GM23248 (cell line): ENCODE data around the gene PTPRE. TPM values are rescaled to one million over a fixed set of nuclear protein-coding genes. Genes with fewer than 3 reads are reported as not detected.

Experiments used
- DNase-seq: peaks from one replicate; pipeline ENCODE4 v3.0.0-alpha.2; 2015
- H2AFZ ChIP-seq: fragments of 200-600 bp; sonication (generic); 2 replicates; pipeline ENCODE4 v1.6.1; 2016; ENCODE audit warnings: antibody characterized with exemption
- H3F3A ChIP-seq: fragments of 200-600 bp; sonication (generic); 2 replicates; pipeline ENCODE4 v1.6.1; 2016; ENCODE audit warnings: mild to moderate bottlenecking, antibody characterized with exemption, mixed run types; ENCODE audit not compliant: insufficient read depth
- H3K27ac ChIP-seq: fragments of 200-600 bp; sonication (generic); 2 replicates; pipeline ENCODE4 v1.5.1; 2016; ENCODE audit warnings: mild to moderate bottlenecking
- H3K27me3 ChIP-seq: fragments of 200-600 bp; sonication (generic); replicated peaks from 2 replicates; pipeline ENCODE4 v1.6.1; 2016; ENCODE audit warnings: mild to moderate bottlenecking; ENCODE audit not compliant: insufficient read depth
- H3K36me3 ChIP-seq: fragments of 200-600 bp; sonication (generic); 2 replicates; pipeline ENCODE4 v1.6.1; 2016; ENCODE audit warnings: low read depth, mild to moderate bottlenecking
- H3K4me1 ChIP-seq: fragments of 200-600 bp; sonication (generic); 2 replicates; pipeline ENCODE4 v1.6.1; 2016; ENCODE audit warnings: mild to moderate bottlenecking; ENCODE audit not compliant: insufficient read depth
- H3K4me2 ChIP-seq: fragments of 200-600 bp; sonication (generic); one replicate; pipeline ENCODE4 v1.6.1; 2016; ENCODE audit warnings: mild to moderate bottlenecking; ENCODE audit not compliant: unreplicated experiment
- H3K4me3 ChIP-seq: fragments of 200-600 bp; sonication (generic); 2 replicates; pipeline ENCODE4 v1.5.1; 2016; ENCODE audit warnings: mild to moderate bottlenecking
- H3K79me2 ChIP-seq: fragments of 200-600 bp; sonication (generic); 2 replicates; pipeline ENCODE4 v1.6.1; 2016; ENCODE audit warnings: mild to moderate bottlenecking; ENCODE audit not compliant: insufficient read depth
- H3K9ac ChIP-seq: fragments of 200-600 bp; sonication (generic); 2 replicates; pipeline ENCODE4 v1.6.1; 2016; ENCODE audit warnings: mild to moderate bottlenecking
- H3K9me2 ChIP-seq: fragments of 200-600 bp; sonication (generic); 2 replicates; pipeline ENCODE4 v1.6.1; 2016; ENCODE audit warnings: mixed run types, mild to moderate bottlenecking, moderate library complexity; ENCODE audit not compliant: insufficient read depth
- H3K9me3 ChIP-seq: fragments of 200-600 bp; sonication (generic); one replicate; pipeline ENCODE4 v1.6.1; 2017; ENCODE audit warnings: low read depth
- H4K20me1 ChIP-seq: fragments of 200-600 bp; sonication (generic); 2 replicates; pipeline ENCODE4 v1.6.0; 2016; ENCODE audit not compliant: insufficient read depth
- EZH2 ChIP-seq: fragments of 200-600 bp; sonication (generic); IDR thresholded peaks from 2 replicates; pipeline ENCODE4 v1.6.1; 2018; ENCODE audit warnings: antibody characterized with exemption, mild to moderate bottlenecking; ENCODE audit not compliant: insufficient read depth, poor library complexity, severe bottlenecking
- EZH2phosphoT487 ChIP-seq: fragments of 200-600 bp; sonication (generic); IDR thresholded peaks from 2 replicates; pipeline ENCODE4 v1.6.1; 2018; ENCODE audit warnings: antibody characterized with exemption, moderate library complexity, mild to moderate bottlenecking, low read depth; ENCODE audit not compliant: insufficient read depth
- WGBS, 2 experiments: methylation state at CpG; one replicate each; pipeline ENCODE4 v1.1.6; 2015 to 2017; ENCODE audit warnings: low lambda C conversion rate in 2 of 2, low coverage in 1 of 2; ENCODE audit errors: missing lambda C conversion rate in 2 of 2; 5-methylcytosine and 5-hydroxymethylcytosine counted together
- in situ Hi-C: fragments of 300-500 bp; cut with MboI; formaldehyde crosslinking; loops from 2 replicates; pipeline ENCODE4 v1.15.0; 2020
- polyA plus RNA-seq: library from polyadenylated mRNA; unstranded; fragments of >200 nt; fragmentation: Nextera tagmentation; extraction: Ambion mirVana; gene quantifications from 2 replicates; pipeline ENCODE4 v1.2.1, GENCODE V29; 2016
- total RNA-seq: library from RNA; depleted of rRNA; stranded (reverse); fragments of >200 nt; shearing (Covaris generic); gene quantifications from 2 replicates; pipeline ENCODE4 v1.2.3, GENCODE V29; 2014

PTPRE gene
- total and polyA plus RNA-seq, 2 experiments from 2014 or later: 2.7 to 4.7 TPM

DNA sequence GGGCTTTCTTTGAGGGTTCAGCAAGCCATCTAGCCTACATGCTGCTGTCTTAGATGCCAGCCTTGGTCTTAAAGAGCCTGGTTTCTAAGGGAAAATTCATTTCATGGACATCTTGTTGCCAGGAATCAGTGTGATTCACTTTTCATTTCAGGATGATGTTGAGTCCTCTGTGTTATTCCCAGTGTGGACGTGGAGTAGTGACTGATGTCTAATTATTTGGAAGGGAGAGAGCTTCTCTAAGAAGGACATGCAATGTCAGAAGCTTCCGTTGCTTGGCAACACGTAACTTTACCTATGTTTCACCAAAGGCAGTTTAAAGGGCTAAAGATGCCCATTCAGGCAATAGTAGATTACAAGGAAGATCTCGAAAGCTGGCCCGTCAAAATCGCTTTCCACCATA is 89.0 kb downstream of the PTPRE start:
- Histone ChIP-seq H3K79me2 (no peaks in the 10 kb centered on the region), H3K9me3 (no peaks in the 10 kb centered on the region), H3F3A (peaks cover 17% of the 10 kb centered on the region), H3K36me3 (no peaks in the 10 kb centered on the region), H3K4me3 (no peak overlapping the region), H3K4me2 (no peak overlapping the region), H3K9ac (no peak overlapping the region), H3K4me1 (peaks cover 30% of the 10 kb centered on the region), H3K9me2 (no peaks in the 10 kb centered on the region), H3K27ac (no peak overlapping the region), H2AFZ (no peak overlapping the region), H3K27me3 (no peaks in the 10 kb centered on the region), H4K20me1 (no peaks in the 10 kb centered on the region)
- no peak for DNase-seq
- in situ Hi-C loops: no loop called here
- WGBS, 2 experiments: 71 to 75% methylated on average over 6 of the region's 6 CpGs
- no peak for TF ChIP-seq EZH2phosphoT487
- TF ChIP-seq EZH2: no peak

DNA sequence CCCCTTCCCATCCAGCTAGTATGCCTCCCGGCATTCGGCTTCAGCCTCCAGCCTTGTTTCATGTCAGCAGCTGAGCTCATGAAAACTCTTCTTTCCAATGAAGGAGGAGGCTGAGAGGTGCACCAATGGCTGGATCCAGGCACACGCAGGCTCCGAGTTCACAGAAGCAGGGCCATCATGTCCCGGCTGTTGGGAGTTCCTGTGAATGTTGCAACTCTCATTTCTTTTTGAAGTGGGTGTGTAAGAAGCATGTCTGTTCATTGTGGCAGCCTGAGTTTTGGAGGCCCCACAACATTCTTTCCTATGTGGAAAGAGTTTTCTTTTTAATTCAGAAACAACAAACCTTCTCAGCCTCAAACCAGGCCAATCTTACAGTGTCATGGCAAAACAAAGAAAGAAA is 89.7 kb downstream of the PTPRE start:
- no peaks in the 10 kb centered on the region for H3K36me3 ChIP-seq
- H4K20me1 ChIP-seq: no peaks in the 10 kb centered on the region
- 30 to 37% methylated on average over 5 of the region's 5 CpGs for WGBS, 2 experiments
- no peaks in the 10 kb centered on the region for H3K79me2 ChIP-seq
- no peaks in the 10 kb centered on the region for H3K27me3 ChIP-seq
- no peak overlapping the region for H3K4me3 ChIP-seq
- in situ Hi-C loops: no loop called here
- H3F3A ChIP-seq: peaks cover 12% of the 10 kb centered on the region; the same call in 1 of the 2 replicates
- TF ChIP-seq EZH2 (no peak), EZH2phosphoT487 (no peak)
- peak; percentile 71 for DNase-seq
- peak overlapping the region; percentile 38; the same call in 1 of the 2 replicates for H3K9ac ChIP-seq
- no peak overlapping the region for H2AFZ ChIP-seq
- no peaks in the 10 kb centered on the region for H3K9me3 ChIP-seq
- H3K4me2 ChIP-seq: no peak overlapping the region
- H3K9me2 ChIP-seq: no peaks in the 10 kb centered on the region
- H3K27ac ChIP-seq: peak overlapping the region; percentile 49
- peaks cover 27% of the 10 kb centered on the region for H3K4me1 ChIP-seq

DNA sequence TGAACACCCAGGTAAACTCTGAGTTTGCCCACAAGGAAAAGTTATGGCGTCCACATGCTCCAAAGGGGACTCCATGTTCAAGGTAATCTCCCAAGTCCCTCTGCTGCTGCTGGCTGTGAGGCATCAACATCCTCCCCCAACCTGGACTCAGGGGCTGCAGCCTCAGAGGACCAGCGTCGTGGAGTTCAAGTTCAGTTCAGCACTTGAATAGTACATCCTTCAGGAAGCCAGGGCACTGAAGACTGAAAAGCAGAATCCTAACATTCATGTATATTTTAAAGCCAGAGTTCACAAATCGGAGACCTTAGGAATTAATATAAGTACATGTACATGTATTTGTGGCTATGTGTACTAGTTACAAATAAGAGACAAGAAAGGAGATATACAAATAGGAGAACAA is 90.4 kb downstream of the PTPRE start:
- no peak overlapping the region for H2AFZ ChIP-seq
- no peaks in the 10 kb centered on the region for H3K9me3 ChIP-seq
- no peaks in the 10 kb centered on the region for H3K36me3 ChIP-seq
- H3K9me2 ChIP-seq: no peaks in the 10 kb centered on the region
- no peaks in the 10 kb centered on the region for H3K27me3 ChIP-seq
- peaks cover 5% of the 10 kb centered on the region; the same call in 1 of the 2 replicates for H3F3A ChIP-seq
- no peak for DNase-seq
- no peak for TF ChIP-seq EZH2
- no peak for TF ChIP-seq EZH2phosphoT487
- in situ Hi-C loops: no loop called here
- 88 to 91% methylated on average over 4 of the region's 4 CpGs for WGBS, 2 experiments
- peak overlapping the region; percentile 49 for H3K27ac ChIP-seq
- H3K9ac ChIP-seq: peak overlapping the region; percentile 38; the same call in 1 of the 2 replicates
- H4K20me1 ChIP-seq: no peaks in the 10 kb centered on the region
- no peaks in the 10 kb centered on the region for H3K79me2 ChIP-seq
- peaks cover 20% of the 10 kb centered on the region for H3K4me1 ChIP-seq
- H3K4me2 ChIP-seq: peak overlapping the region; percentile 34
- no peak overlapping the region for H3K4me3 ChIP-seq

DNA sequence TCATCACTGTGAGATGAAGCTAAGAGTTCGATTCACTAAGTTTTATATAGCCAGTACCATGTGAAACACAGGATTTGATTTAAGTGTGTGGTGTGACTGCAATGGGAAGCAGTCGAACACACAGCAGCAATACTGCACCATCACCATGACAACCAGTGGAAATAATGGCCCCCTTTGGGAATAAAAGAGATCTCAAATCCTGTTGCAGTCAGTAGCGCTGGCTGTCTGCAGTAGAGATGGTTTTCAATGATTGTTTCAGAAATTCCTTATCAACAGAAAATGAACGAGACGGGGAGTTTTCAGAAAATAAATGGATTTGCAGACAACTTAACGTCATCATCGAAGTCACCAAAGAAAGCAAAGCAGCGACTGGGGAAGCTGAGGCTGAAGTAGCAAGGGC is 91.0 kb downstream of the PTPRE start:
- no peak for DNase-seq
- in situ Hi-C loops: no loop called here
- no peak for TF ChIP-seq EZH2
- no peak for TF ChIP-seq EZH2phosphoT487

GRCh38 chr10:127998501-127999144 is 91.7 kb downstream of the PTPRE start:
- Histone ChIP-seq H3K9ac (no peak overlapping the region), H3K4me1 (peaks cover 19% of the 10 kb centered on the region), H3K79me2 (no peaks in the 10 kb centered on the region), H3K4me3 (no peak overlapping the region), H3K4me2 (no peak overlapping the region), H3K9me3 (no peaks in the 10 kb centered on the region), H3K27ac (no peak overlapping the region), H2AFZ (no peak overlapping the region), H3K9me2 (no peaks in the 10 kb centered on the region), H3K27me3 (no peaks in the 10 kb centered on the region), H3F3A (no peaks in the 10 kb centered on the region), H4K20me1 (no peaks in the 10 kb centered on the region), H3K36me3 (no peaks in the 10 kb centered on the region)
- DNase-seq: no peak
- in situ Hi-C loops: no loop called here
- TF ChIP-seq EZH2 (no peak), EZH2phosphoT487 (no peak)
- 81 to 83% methylated on average over 17 of the region's 17 CpGs for WGBS, 2 experiments

More for the DNA sequence above, 91.0 kb downstream of the PTPRE start:
- Histone ChIP-seq H3K9ac (no peak overlapping the region), H3K9me2 (no peaks in the 10 kb centered on the region), H3K79me2 (no peaks in the 10 kb centered on the region), H3F3A (no peaks in the 10 kb centered on the region), H2AFZ (no peak overlapping the region), H4K20me1 (no peaks in the 10 kb centered on the region), H3K36me3 (no peaks in the 10 kb centered on the region), H3K4me3 (no peak overlapping the region), H3K27ac (no peak overlapping the region), H3K9me3 (no peaks in the 10 kb centered on the region), H3K4me2 (no peak overlapping the region), H3K4me1 (peaks cover 19% of the 10 kb centered on the region), H3K27me3 (no peaks in the 10 kb centered on the region)
- WGBS, 2 experiments: 53 to 55% methylated on average over 8 of the region's 8 CpGs
